ENCODE results near the gene BMP6. TPM values are rescaled to one million over a fixed set of nuclear protein-coding genes. Genes with fewer than 3 reads are reported as not detected.

BMP6 gene
- total RNA-seq, 1 experiment from 2014 or later = 0.28 TPM

DNA sequence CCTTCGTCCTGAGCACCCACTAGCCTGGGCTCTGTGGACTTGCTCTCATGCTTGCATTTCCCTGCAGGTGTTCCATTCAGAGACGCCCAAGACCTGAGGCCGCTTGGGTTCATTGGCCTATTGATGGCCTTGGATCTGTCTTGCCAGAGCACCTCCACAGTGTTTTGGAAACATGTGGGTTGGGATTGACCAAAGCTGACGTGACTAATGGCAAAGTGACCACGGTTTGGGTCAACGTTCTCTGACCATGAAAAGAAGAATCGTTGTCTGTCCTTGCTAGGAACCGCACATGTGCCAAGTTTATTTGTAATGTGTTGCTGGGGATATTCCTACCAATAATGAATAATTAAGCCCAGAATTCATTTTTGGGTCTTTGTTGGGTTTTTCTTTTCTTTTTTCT, 29.8 kb upstream of the BMP6 start:
- no peak for DNase-seq
- no peak overlapping the region for H3K56ac ChIP-seq (ENCODE audit: insufficient read length, low read depth, low read length)
- Mint-ChIP-seq H3K4me1 (peaks cover 19 to 24% of the 10 kb centered on the region in 2 experiments), H3K9me3 (no peaks in the 10 kb centered on the region), H3K36me3 (ENCODE audit: insufficient read depth in 1 of 3, low read depth in 3 of 3) (peaks cover 0 to 3% (median 0%) of the 10 kb centered on the region in 3 experiments; a peak in 1 of 7 replicates), H3K4me3 (no peak overlapping the region), H3K27me3 (ENCODE audit: low read depth) (peaks cover 3% of the 10 kb centered on the region), H3K27ac (no peak overlapping the region)
- no peak overlapping the region for H3K4ac ChIP-seq (ENCODE audit: low read depth, low read length)
- no peaks in the 10 kb centered on the region for H3K27me3 ChIP-seq (ENCODE audit: insufficient read depth, low read length)
- H4K91ac ChIP-seq (ENCODE audit: insufficient read length, low read depth, low read length) = no peak overlapping the region
- WGBS (ENCODE audit: extremely low coverage, insufficient read length, low lambda C conversion rate) = no CpG with 5 or more reads among the region's 8 CpGs
- H2AK5ac ChIP-seq (ENCODE audit: insufficient read length, low read length) = no peak overlapping the region
- no peak overlapping the region for H3K27ac ChIP-seq (ENCODE audit: insufficient read length, low read depth, low read length)
- H4K5ac ChIP-seq (ENCODE audit: insufficient read length, low read depth, low read length) = no peak overlapping the region
- H3K23me2 ChIP-seq (ENCODE audit: insufficient read length, low read depth, low read length, poor library complexity, severe bottlenecking) = no peaks in the 10 kb centered on the region
- H2BK15ac ChIP-seq (ENCODE audit: low read depth, low read length) = no peak overlapping the region
- H2BK12ac ChIP-seq (ENCODE audit: insufficient read length, low read depth, low read length) = no peak overlapping the region
- no peak overlapping the region for H2BK20ac ChIP-seq (ENCODE audit: low read depth, low read length, poor library complexity, severe bottlenecking)
- no peaks in the 10 kb centered on the region for H3K9me3 ChIP-seq (ENCODE audit: control insufficient read depth, low read depth, low read length)
- no peak overlapping the region for H4K8ac ChIP-seq (replicated peaks; ENCODE audit: insufficient read length, low read depth, low read length)
- H3K79me2 ChIP-seq (ENCODE audit: insufficient read depth, low read length) = no peaks in the 10 kb centered on the region
- no peak overlapping the region for H2BK5ac ChIP-seq (ENCODE audit: insufficient read length, low read length)
- H3K4me2 ChIP-seq (ENCODE audit: insufficient read depth, insufficient read length, low read length) = no peak overlapping the region
- H3K14ac ChIP-seq (ENCODE audit: insufficient read depth, low read length) = no peak overlapping the region
- no peak for TF ChIP-seq CTCF (conservative IDR thresholded peaks at IDR 0.05)
- H3K9ac ChIP-seq (ENCODE audit: extremely low read depth, insufficient read length, low read length) = no peak overlapping the region
- no peaks in the 10 kb centered on the region for H3K79me1 ChIP-seq (ENCODE audit: insufficient read depth, low read depth, low read length, poor library complexity, severe bottlenecking)
- peaks cover 2% of the 10 kb centered on the region; the same call in 1 of the 2 replicates for H3K4me1 ChIP-seq (ENCODE audit: insufficient read depth, low read length)
- H2AFZ ChIP-seq (ENCODE audit: low read length) = no peak overlapping the region
- H3K18ac ChIP-seq (ENCODE audit: insufficient read length, low read depth, low read length) = no peak overlapping the region
- H3K23ac ChIP-seq (ENCODE audit: insufficient read length, low read depth, low read length) = no peak overlapping the region
- no peaks in the 10 kb centered on the region for H4K20me1 ChIP-seq (ENCODE audit: control insufficient read depth, insufficient read depth, insufficient read length)
- H2BK120ac ChIP-seq (ENCODE audit: low read depth, low read length, poor library complexity, severe bottlenecking) = no peak overlapping the region
- H3T11ph ChIP-seq (ENCODE audit: low read length) = no peak overlapping the region
